ENCODE measurements around the gene TIMP2. TPM values are rescaled to one million over a fixed set of nuclear protein-coding genes. Genes with fewer than 3 reads are reported as not detected.
"Not testable (repeated sequence)": the region's sequence is repeated elsewhere in the genome, so short reads cannot be mapped to it uniquely, and the experiment has no call there.

TIMP2 gene
- total RNA-seq, 1 donor from 2014 or later = 318 TPM

DNA sequence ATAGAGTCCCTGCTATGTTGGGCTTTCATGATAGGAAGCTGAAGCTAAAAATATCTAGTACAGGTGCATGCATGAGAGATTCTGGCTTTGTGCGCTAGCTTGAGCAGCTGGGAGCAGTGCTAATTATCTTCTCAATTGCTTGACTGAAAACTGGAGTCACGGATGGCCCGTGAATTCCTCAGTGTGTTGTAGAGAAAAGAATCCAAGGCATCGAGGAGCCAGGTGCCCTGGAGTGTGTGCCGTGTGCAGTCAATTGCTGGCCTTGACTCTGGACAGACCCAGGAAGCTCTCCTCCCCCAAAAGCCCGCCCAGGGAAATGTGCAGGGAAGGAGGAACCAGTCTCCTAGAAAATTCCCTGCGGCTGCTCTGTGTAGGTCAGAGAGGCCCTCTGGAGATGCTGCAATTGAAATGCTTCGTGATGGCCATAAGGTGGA, 40.3 kb upstream of the TIMP2 start:
- no peak overlapping the region for H3K4me3 ChIP-seq
- ATAC-seq = no peak
- H3K27me3 ChIP-seq = no peaks in the 10 kb centered on the region
- no peaks in the 10 kb centered on the region for H3K36me3 ChIP-seq
- intact Hi-C loops (cut with DNase I) = no loop called here
- H3K9me3 ChIP-seq = no peaks in the 10 kb centered on the region
- no peak for DNase-seq
- TF ChIP-seq, protein P1, sequence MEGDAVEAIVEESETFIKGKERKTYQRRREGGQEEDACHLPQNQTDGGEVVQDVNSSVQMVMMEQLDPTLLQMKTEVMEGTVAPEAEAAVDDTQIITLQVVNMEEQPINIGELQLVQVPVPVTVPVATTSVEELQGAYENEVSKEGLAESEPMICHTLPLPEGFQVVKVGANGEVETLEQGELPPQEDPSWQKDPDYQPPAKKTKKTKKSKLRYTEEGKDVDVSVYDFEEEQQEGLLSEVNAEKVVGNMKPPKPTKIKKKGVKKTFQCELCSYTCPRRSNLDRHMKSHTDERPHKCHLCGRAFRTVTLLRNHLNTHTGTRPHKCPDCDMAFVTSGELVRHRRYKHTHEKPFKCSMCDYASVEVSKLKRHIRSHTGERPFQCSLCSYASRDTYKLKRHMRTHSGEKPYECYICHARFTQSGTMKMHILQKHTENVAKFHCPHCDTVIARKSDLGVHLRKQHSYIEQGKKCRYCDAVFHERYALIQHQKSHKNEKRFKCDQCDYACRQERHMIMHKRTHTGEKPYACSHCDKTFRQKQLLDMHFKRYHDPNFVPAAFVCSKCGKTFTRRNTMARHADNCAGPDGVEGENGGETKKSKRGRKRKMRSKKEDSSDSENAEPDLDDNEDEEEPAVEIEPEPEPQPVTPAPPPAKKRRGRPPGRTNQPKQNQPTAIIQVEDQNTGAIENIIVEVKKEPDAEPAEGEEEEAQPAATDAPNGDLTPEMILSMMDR (IDR thresholded peaks at IDR 0.05) = no peak
- no peak overlapping the region for H3K27ac ChIP-seq
- peaks cover 3% of the 10 kb centered on the region for H3K4me1 ChIP-seq

DNA sequence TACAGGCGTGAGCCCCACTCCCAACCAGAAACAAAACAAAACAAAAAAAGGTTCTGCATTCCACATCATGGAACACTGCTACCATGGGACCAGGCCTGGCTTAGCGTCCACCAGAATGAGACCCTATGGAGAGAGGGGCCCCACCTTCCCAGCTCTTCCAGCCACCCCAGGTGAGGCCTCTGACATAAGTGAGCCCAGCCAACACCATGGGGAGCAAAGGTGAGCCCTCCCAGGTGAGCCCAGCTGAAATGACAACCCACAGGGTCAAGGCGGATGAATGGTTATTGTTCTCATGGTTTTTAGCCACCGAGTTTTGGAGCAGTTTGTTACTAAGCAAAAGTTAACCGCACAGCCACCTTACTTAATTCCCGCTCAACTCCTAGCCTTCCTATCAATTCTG, 38.2 kb upstream of the TIMP2 start:
- DNase-seq = no peak
- Histone ChIP-seq H3K9me3 (no peaks in the 10 kb centered on the region), H3K27ac (no peak overlapping the region), H3K4me1 (peaks cover 3% of the 10 kb centered on the region), H3K4me3 (no peak overlapping the region), H3K27me3 (no peaks in the 10 kb centered on the region), H3K36me3 (no peaks in the 10 kb centered on the region)
- no peak for ATAC-seq
- intact Hi-C loops (cut with DNase I) = no loop called here
- TF ChIP-seq, protein P1 (IDR thresholded peaks at IDR 0.05) = no peak

DNA sequence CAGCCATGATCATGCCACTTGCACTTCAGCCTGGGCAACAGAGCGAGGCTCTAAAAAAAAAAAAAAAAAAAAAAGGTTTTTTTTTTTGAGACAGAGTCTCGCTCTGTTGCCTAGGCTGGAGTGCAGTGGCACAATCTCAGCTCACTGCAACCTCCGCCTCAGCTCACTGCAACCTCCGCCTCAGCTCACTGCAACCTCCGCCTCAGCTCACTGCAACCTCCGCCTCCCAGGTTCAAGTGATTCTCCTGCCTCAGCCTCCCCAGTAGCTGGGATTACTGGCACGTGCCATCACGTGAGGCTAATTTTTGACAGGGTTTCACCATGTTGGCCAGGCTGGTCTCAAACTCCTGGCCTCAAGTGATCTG, 37.8 kb upstream of the TIMP2 start:
- H3K36me3 ChIP-seq; ATAC-seq; DNase-seq; H3K4me1 ChIP-seq; H3K27ac ChIP-seq; H3K4me3 ChIP-seq; H3K27me3 ChIP-seq; H3K9me3 ChIP-seq; intact Hi-C loops (cut with DNase I): not testable (repeated sequence)

DNA sequence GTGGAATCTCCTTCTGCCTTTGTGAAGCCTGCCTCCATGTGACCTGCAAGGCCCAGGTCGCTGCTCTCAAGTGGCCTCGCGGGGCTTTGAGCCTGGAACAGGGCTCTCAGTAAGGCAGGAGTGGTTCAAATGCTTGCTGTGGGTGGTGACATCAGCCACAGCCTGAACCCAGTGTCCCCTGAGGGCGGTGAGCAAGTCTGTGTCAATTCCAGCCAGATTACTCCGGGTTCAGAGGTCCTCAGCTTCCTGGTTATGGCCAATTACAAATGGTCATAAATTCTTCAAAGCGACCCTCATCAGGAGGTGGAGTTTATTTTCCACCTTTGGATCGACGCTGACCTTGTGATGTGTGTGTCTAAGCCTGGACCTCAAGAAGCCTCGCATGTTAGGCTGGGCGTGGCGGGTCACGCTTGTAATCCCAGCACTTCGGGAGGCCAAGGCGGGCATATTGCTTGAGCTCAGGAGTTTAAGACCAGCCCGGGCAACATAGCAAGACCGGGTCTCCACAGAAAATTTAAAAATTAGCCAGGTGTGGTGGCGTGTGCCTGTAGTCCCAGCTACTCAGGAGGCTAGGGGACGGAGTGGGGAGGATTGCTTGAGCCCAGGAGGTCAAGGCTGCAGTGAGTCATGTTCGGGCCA, 37.3 kb upstream of the TIMP2 start:
- Histone ChIP-seq H3K27me3 (no peaks in the 10 kb centered on the region), H3K4me1 (peaks cover 3% of the 10 kb centered on the region), H3K27ac (no peak overlapping the region), H3K36me3 (no peaks in the 10 kb centered on the region), H3K9me3 (no peaks in the 10 kb centered on the region), H3K4me3 (no peak overlapping the region)
- TF ChIP-seq, protein P1 (IDR thresholded peaks at IDR 0.05) = no peak
- peak; percentile 20 for ATAC-seq
- DNase-seq = no peak
- intact Hi-C loops (cut with DNase I) = no loop called here

DNA sequence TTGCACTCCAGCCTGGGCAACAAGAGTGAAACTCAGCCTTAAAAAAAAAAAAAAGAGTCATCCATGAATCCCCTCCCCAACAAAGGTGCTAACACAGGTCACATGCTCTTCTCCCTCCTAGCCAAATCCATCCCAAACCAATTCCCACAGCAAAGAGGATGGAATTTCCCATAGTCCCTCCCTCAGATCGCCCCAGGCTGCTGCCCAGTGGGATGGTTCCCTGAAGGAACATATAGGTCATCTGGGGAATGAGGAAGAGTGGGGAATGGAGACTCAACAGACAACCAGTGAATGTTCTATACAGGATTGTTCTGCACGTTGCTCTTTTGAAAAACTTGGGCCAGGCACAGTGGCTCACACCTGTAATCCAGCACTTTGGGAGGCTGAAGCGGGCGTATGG, 36.4 kb upstream of the TIMP2 start:
- no peak overlapping the region for H3K27ac ChIP-seq
- H3K9me3 ChIP-seq = no peaks in the 10 kb centered on the region
- peaks cover 3% of the 10 kb centered on the region for H3K4me1 ChIP-seq
- H3K27me3 ChIP-seq = no peaks in the 10 kb centered on the region
- no peaks in the 10 kb centered on the region for H3K36me3 ChIP-seq
- TF ChIP-seq, protein P1 (IDR thresholded peaks at IDR 0.05) = no peak
- no peak for ATAC-seq
- DNase-seq = no peak
- no peak overlapping the region for H3K4me3 ChIP-seq
- intact Hi-C loops (cut with DNase I) = no loop called here

DNA sequence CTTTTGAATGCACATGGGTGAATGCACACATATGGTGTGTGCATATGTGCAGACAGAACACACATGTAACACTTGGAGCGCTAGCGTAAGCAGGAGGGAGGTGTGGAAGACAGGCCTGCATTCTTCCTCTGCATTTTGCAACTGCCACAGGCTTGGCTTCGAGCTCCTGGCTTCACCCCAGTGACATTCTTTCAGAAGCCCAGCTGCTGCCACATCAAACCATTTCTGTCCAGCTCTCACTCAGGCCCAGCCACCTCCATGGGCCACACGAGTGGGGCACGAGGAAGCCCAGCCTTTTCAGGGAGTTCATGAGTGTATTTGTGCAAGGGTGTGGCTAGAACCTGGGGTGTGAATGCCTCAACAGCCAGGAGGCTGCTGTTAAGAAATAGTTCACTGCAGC, 35.7 kb upstream of the TIMP2 start:
- no peak overlapping the region for H3K4me3 ChIP-seq
- DNase-seq = peak; percentile 81
- H3K27me3 ChIP-seq = no peaks in the 10 kb centered on the region
- peak; percentile 90 for ATAC-seq
- peaks cover 3% of the 10 kb centered on the region for H3K4me1 ChIP-seq
- no peaks in the 10 kb centered on the region for H3K36me3 ChIP-seq
- H3K9me3 ChIP-seq = no peaks in the 10 kb centered on the region
- TF ChIP-seq, protein P1 (IDR thresholded peaks at IDR 0.05) = no peak
- no peak overlapping the region for H3K27ac ChIP-seq
- intact Hi-C loops (cut with DNase I) = no loop called here
